GM21390 (cell line): Measurements from ENCODE around the gene PML.
"Not testable (repeated sequence)": the region's sequence is repeated elsewhere in the genome, so short reads cannot be mapped to it uniquely, and the experiment has no call there.

Source experiments
- ATAC-seq: cut with Tn5 transposase; IDR thresholded peaks from one replicate; pipeline ENCODE4 v1.9.1; 2021; ENCODE audit not compliant: unreplicated experiment

The PML gene

DNA sequence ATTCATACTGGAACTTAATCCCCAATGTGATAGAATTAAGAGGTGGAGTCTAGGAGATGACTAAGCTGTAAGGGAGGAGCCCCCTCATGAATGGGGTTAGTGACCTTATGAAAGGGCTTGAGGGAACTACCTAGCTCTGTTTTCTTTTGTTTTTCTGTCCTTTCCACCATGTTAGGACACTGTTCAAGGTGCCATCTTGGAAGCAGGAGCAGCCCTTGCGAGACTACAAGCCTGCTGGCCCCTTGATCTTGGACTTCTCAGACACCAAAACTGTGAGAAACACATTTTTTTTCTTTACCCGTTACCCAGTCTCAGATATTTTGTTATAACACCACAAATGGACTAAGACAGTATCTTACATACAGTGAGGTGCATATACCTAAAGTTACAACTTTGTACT, 61.3 kb downstream of the PML start:
- ATAC-seq = no peak

- ATAC-seq = not testable (repeated sequence)
Measured at GRCh38 chr15:74056330-74056729, 61.8 kb downstream of the PML start.

- not testable (repeated sequence) for ATAC-seq
Measured at GRCh38 chr15:74059050-74059833, 64.7 kb downstream of the PML start.

GRCh38 chr15:74060251-74060650, 65.7 kb downstream of the PML start:
- ATAC-seq = no peak

DNA sequence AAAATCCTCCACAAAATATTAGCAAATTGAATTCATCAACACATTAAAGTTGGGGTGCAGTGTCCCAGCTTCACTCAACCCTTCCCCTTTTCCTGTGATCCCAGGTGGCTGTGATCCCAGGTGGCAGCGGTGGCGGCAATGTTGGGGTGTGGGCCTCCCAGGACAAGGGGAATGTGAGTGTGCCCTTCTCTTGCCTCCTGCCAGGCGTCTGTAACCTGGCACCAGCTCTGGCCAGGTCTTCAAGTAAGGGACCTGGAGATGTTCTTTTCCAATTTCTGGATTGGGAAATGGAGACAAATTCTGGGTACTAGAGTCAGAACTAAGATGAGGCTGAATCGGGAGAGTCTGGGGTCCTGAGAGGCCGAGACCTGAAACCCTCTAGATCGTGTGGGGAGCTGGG, 67.7 kb downstream of the PML start:
- ATAC-seq = no peak

GRCh38 chr15:74062671-74063070, 68.2 kb downstream of the PML start:
- ATAC-seq = no peak

DNA sequence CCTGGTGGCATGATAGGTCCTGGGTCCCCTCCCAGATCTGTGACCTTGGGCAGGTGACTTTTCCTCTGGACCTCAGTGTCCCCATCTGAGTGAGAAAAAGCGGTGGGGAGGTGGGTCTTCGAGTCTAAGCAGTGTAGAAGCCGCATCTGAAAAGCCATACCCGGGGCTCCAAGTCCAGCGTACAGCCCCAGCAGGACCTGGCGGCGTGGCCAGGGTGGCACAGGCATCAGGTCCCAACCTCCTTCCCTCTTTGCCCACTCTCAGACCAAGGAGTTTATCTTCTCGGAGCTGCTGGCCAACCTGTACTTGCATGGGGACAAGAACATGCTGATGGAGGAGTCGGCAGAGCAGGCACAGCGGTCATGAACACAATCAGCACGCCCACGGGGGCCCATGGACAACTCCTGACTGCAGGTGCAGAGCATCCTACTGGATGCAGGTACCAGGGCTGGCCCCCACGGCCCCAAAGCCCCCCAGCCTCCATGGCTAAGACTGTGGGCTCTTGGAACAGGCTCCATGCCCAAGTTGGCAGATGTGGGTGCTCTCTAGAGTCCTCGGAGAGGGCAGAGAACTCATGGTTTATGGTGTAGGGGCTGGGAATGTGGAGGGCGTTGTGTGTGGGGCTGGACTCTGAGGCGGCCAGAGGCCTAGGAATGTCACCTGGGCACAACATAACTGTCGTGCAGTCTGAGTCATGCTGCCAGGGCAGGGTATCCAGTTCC, 69.1 kb downstream of the PML start:
- not testable (repeated sequence) for ATAC-seq

- not testable (repeated sequence) for ATAC-seq
Measured at GRCh38 chr15:74064183-74064582, 69.7 kb downstream of the PML start.

DNA sequence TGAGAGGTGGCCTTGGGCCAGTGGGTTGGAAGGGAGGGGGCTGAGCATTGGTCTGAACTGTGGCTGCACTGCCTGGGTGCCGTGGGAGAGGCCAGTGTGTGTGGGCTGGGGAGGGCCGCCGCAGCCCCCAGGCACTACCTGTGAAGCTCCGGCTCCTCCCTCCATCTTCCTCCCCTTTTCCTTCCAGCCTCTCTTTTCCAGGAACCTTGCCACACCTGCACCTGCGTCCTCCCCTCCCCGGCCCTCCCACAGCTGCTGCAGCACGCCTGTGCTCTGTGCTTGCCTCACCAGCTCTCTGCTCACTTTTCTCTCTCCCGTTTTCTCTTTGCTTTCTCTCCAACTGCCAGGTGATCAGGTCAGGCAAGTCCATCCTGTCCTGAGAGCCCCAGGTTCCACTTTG, 70.3 kb downstream of the PML start:
- not testable (repeated sequence) for ATAC-seq

DNA sequence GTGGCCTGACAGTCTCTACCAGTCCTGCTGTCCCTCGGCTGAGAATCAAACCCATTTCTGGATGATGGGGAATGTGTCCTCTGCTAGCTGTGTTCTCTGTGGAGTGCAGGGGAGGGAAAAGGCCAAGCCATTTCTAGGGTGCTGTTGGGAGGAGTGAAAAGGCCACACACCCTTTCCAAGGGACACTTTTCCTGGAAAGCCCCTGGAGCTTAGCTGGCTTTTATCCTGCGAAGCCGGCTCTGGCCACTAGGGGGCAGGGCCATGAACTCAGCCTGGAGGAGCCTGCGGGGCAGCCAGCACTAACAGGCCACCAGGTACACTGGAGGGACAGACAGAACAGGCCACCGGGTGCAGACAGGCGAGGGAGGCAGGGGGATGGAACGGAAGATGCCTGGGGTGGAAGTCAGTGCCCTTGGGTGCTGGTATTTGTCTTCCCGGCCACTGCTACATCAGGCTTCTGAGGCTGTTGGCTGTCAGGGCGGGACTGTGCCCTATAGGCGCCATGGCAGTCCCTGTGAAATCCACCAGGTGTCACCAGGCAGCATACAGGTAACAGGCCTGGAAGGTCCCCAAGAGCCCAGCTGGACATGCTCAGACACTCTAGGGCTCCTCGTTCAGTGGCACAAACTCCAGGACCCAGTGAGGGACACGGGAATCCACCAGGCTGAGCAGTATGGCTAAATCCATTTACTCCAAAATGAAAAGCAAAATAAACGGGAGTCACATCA, 71.3 kb downstream of the PML start:
- ATAC-seq = not testable (repeated sequence)

- not testable (repeated sequence) for ATAC-seq
Measured at GRCh38 chr15:74071645-74072044, 77.1 kb downstream of the PML start.

DNA sequence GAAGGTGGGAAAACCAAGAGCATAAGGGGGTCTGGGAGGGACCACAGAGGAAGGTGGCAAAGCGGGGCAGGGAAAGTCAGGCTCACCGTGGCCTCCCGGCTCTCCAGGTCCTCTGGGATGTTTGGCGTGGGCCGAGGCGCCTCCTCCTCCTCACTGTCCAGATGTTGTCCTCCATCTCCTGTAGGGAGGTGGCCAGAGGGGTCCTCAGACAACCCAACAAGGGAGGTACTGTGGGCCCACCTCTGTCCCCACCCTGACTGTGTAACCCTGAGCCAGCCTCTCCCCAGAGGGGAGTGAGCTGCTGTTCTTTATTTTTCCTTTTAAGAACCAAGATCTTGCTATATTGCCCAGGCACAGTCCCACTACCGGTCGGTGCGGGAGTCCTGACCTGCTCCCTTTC, 77.6 kb downstream of the PML start:
- not testable (repeated sequence) for ATAC-seq

DNA sequence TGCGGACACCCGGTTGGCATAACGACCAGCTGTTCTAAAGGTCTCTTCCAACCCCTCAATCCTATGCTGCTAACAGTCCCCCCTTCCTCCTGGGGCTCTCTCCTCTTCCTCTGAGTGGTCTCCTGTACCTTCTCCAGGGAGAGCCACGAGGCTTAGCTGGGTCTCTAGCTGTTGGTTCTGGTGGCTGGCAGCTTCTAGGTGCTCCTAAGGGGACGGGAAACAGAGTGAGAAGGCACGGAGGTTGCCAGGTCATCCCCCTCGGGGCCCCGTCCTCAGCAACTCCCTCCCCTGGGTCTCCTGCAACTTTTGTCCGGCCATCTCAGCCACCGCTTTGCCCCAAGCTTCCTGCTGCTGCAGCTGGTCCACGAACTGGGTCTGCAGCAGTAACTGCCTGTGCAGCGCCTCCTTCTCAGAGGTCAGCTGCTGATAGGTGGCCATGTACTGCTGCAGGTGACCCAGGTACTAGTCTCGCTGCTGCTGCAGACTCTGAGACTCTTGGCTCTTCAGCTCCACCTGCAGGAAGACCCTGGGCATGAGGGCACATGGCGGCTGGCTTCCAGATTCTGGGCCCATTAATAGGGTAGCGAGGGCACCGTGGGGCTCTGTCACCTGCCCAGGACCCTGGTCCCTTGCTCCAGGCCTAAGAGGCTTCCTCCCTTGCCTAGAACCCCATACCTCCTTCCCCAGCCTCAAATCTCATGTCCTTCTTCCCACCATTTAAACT, 78.3 kb downstream of the PML start:
- ATAC-seq = not testable (repeated sequence)

DNA sequence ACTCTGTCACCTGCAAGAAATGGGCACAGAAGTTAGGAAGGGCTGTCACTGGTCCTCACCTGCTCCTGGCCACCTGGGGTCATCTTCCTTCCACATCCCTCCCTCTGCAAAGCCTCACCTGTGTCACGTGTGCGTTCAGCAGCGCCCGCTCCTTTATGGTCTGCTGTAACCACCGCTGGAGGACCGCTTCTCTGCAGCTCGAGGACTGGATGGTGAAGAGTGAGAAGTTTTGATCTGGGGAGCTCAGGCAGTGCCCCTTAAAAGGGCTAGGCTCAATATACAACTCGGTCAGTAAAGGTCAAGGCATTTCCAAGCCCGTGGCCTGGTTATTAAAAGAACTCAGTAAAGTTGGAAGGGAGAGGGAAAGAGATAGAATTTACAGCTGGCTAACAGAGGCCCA, 81.3 kb downstream of the PML start:
- ATAC-seq = not testable (repeated sequence)

DNA sequence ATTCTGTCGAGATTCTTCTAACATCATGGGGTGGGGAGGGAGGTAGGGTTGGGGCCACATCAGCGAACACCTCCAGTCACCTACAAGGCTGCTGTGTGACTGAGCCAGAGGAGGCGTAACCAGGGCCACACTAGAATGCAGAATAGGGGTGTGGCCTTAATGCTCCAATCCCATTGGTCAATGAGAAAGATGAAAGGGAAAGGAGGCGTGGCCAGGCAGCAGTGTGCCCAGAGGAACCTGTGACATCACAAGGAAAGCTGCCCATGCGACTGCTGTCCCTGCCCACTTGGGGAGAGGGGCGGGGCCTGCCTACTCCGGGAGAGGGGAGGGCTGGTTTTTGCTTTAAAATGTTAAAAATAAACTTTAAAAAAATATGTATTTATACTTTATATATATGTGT, 87.9 kb downstream of the PML start, which contains the start of gene GOLGA6A:
Gene GOLGA6A, minus strand, starts transcription at position 101 of the 400 bp plus-strand sequence. Its CDS starts 41 bp downstream, at position 60.
- not testable (repeated sequence) for ATAC-seq

DNA sequence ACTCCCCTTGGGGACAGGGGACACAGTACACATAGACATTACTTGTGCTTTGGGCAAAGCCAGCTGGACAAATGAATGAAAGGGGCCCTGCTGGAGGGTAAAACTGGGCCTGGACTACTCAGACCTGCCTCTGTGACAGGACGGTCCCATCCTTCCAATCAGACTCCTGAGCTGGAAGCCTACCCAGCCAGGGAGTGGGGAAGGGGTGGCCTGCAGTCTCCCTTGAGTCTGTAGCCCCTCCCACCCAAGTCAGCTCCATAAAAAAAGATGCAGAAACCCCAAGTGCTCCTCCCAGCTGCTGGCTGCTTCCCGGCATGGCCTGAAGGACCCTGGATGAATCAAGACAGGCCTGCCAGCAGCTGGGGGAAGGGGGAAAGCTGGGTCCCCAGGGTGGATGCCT, 100.1 kb downstream of the PML start:
- not testable (repeated sequence) for ATAC-seq

DNA sequence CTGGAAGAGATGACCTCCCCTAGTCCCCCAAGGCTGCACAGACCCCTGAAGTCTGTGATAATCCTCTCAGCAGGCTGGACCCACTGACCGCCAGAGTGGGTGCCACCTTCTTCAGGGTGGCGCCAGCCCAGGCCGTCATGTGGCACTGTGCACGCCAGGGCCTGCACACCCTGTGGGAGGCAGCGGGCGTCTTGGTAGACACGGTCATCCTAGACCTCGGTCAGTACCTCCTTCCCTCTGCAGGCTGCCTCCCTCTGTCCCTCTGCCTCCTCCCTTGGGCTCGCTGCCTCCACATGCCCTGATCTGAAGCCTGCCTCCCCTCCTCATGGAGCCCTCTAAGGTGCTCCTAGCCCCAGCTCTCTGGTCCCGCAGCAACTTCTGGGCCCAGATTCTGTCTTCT, 101.1 kb downstream of the PML start:
- not testable (repeated sequence) for ATAC-seq

DNA sequence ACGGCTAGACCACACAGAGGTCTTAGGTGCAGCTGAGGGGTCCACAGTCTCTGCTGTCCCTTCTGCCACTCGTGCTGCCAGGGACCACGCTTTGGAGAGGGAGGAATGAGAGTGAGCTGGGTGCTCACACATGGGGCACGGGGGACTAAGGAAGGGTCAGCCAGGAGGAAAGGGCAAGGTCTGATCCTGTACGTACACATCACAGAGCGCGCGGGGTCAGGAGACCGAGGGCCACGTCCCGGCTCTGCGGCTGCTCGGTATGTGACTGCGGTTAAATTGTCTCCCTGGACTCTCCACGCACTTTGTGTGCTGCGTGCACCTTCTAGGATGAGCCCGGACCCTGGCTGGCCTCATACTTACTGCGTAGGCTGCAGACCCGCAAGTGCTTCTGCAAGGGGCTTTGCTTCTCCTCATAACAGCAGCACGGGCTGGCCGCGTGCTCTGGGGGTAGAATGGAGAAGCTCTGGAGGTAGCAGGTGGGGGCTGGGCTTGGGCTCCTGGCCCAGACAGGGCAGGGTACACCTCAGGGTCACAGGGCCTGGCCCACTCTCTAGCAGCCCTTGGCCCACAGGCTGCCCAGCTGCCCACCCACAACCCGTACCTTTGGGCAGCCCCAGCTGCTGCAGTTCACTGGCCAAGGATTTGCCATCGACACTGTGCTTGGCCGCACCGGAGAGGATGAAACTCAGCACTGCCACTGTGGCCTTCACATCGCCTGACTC, 102.4 kb downstream of the PML start:
- not testable (repeated sequence) for ATAC-seq
